ENCODE measurements around the gene PRKAR1B.

DNA sequence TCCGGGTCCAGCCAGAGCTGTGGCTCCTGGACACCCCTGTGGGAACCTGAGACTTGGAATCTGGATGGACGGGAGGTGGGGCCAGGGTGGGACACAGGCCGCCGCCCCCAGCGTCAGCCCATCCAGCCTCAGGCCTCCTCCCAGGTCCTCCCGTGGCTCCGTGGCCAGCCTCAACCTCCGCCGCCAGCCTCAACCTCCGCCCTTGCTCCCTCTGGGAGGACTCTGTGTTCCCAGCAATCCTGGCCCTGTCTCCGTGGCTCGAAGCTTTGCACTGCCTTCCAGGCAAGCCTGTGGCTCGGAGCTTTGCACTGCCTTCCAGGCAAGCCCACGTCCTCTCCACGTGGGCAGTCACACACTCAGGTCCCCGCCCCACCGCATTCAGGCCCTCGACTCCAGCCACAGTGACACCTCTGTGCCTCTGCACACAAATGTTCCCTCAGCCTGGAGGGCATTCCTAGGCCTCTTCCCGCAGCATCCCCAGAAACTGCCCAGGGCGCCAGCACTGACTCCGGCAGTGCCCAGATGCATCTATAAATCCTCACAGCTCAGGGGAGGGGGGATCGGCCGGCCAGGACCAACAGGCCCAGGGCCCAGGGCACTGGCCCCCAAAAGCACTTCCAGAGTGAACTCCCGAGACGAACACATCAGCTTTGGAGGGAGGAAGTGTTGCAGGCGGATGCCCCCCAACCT lies 162.8 kb downstream of the PRKAR1B start:
- TF ChIP-seq, protein P1, sequence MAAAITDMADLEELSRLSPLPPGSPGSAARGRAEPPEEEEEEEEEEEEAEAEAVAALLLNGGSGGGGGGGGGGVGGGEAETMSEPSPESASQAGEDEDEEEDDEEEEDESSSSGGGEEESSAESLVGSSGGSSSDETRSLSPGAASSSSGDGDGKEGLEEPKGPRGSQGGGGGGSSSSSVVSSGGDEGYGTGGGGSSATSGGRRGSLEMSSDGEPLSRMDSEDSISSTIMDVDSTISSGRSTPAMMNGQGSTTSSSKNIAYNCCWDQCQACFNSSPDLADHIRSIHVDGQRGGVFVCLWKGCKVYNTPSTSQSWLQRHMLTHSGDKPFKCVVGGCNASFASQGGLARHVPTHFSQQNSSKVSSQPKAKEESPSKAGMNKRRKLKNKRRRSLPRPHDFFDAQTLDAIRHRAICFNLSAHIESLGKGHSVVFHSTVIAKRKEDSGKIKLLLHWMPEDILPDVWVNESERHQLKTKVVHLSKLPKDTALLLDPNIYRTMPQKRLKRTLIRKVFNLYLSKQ (tag by site-specific recombination; IDR thresholded peaks at IDR 0.05; ENCODE audit: borderline replicate concordance): no peak
- TF ChIP-seq ZNF324 (tag by site-specific recombination; IDR thresholded peaks at IDR 0.05) (no peak), ZNF221 (tag by site-specific recombination; IDR thresholded peaks at IDR 0.05; ENCODE audit: borderline replicate concordance) (no peak), ZNF623 (tag by site-specific recombination; IDR thresholded peaks at IDR 0.05) (no peak)
- TF ChIP-seq, protein P2, sequence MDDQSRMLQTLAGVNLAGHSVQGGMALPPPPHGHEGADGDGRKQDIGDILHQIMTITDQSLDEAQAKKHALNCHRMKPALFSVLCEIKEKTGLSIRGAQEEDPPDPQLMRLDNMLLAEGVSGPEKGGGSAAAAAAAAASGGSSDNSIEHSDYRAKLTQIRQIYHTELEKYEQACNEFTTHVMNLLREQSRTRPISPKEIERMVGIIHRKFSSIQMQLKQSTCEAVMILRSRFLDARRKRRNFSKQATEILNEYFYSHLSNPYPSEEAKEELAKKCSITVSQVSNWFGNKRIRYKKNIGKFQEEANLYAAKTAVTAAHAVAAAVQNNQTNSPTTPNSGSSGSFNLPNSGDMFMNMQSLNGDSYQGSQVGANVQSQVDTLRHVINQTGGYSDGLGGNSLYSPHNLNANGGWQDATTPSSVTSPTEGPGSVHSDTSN (CRISPR knock-in tag; IDR thresholded peaks at IDR 0.05): no peak
- TF ChIP-seq, protein P3, sequence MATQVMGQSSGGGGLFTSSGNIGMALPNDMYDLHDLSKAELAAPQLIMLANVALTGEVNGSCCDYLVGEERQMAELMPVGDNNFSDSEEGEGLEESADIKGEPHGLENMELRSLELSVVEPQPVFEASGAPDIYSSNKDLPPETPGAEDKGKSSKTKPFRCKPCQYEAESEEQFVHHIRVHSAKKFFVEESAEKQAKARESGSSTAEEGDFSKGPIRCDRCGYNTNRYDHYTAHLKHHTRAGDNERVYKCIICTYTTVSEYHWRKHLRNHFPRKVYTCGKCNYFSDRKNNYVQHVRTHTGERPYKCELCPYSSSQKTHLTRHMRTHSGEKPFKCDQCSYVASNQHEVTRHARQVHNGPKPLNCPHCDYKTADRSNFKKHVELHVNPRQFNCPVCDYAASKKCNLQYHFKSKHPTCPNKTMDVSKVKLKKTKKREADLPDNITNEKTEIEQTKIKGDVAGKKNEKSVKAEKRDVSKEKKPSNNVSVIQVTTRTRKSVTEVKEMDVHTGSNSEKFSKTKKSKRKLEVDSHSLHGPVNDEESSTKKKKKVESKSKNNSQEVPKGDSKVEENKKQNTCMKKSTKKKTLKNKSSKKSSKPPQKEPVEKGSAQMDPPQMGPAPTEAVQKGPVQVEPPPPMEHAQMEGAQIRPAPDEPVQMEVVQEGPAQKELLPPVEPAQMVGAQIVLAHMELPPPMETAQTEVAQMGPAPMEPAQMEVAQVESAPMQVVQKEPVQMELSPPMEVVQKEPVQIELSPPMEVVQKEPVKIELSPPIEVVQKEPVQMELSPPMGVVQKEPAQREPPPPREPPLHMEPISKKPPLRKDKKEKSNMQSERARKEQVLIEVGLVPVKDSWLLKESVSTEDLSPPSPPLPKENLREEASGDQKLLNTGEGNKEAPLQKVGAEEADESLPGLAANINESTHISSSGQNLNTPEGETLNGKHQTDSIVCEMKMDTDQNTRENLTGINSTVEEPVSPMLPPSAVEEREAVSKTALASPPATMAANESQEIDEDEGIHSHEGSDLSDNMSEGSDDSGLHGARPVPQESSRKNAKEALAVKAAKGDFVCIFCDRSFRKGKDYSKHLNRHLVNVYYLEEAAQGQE (tag by site-specific recombination; IDR thresholded peaks at IDR 0.05): no peak
- TF ChIP-seq, protein P4, sequence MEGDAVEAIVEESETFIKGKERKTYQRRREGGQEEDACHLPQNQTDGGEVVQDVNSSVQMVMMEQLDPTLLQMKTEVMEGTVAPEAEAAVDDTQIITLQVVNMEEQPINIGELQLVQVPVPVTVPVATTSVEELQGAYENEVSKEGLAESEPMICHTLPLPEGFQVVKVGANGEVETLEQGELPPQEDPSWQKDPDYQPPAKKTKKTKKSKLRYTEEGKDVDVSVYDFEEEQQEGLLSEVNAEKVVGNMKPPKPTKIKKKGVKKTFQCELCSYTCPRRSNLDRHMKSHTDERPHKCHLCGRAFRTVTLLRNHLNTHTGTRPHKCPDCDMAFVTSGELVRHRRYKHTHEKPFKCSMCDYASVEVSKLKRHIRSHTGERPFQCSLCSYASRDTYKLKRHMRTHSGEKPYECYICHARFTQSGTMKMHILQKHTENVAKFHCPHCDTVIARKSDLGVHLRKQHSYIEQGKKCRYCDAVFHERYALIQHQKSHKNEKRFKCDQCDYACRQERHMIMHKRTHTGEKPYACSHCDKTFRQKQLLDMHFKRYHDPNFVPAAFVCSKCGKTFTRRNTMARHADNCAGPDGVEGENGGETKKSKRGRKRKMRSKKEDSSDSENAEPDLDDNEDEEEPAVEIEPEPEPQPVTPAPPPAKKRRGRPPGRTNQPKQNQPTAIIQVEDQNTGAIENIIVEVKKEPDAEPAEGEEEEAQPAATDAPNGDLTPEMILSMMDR (tag by site-specific recombination; IDR thresholded peaks at IDR 0.05): no peak
